Parathyroid adenoma (tissue), 2 donors: ENCODE measurements around the gene LCN2.
"Not testable (repeated sequence)": the region's sequence is repeated elsewhere in the genome, so short reads cannot be mapped to it uniquely, and the experiment has no call there.

ENCODE experiments used
- H2AFZ ChIP-seq: fragments of 300-600 bp; sonication (generic); one replicate; pipeline ENCODE4 v1.7.0; 2017; ENCODE audit warnings: antibody characterized with exemption, mild to moderate bottlenecking
- H3K27ac ChIP-seq: fragments of 300-600 bp; sonication (generic); one replicate; pipeline ENCODE4 v1.7.0; 2017
- H3K27me3 ChIP-seq: fragments of 300-600 bp; sonication (generic); one replicate; pipeline ENCODE4 v1.7.0; 2017; ENCODE audit warnings: low read length; ENCODE audit not compliant: control insufficient read depth, insufficient read depth
- H3K36me3 ChIP-seq: fragments of 300-600 bp; sonication (generic); one replicate; pipeline ENCODE4 v1.7.0; 2017; ENCODE audit warnings: low read length; ENCODE audit not compliant: control insufficient read depth, insufficient read depth
- H3K4me1 ChIP-seq: fragments of 300-600 bp; sonication (generic); one replicate; pipeline ENCODE4 v1.7.0; 2017; ENCODE audit warnings: control low read depth
- H3K4me2 ChIP-seq: fragments of 300-600 bp; sonication (generic); one replicate; pipeline ENCODE4 v1.7.0; 2017; ENCODE audit warnings: low read length
- H3K4me3 ChIP-seq: fragments of 300-600 bp; sonication (generic); one replicate; pipeline ENCODE4 v1.7.0; 2017; ENCODE audit warnings: low read depth, low read length
- H3K79me2 ChIP-seq: fragments of 300-600 bp; sonication (generic); one replicate; pipeline ENCODE4 v1.7.0; 2017; ENCODE audit warnings: control low read depth
- H3K9ac ChIP-seq: fragments of 300-600 bp; sonication (generic); one replicate; pipeline ENCODE4 v1.7.0; 2017; ENCODE audit warnings: mild to moderate bottlenecking
- H3K9me3 ChIP-seq: fragments of 300-600 bp; sonication (generic); one replicate; pipeline ENCODE4 v1.7.0; 2017; ENCODE audit warnings: low read length; ENCODE audit not compliant: control insufficient read depth
- CTCF ChIP-seq: fragments of 300-600 bp; sonication (generic); IDR thresholded peaks from one replicate; pipeline ENCODE4 v1.7.0; 2017; ENCODE audit warnings: antibody characterized with exemption, mild to moderate bottlenecking
- donor health status: primary hyperparathyroidism.

The LCN2 gene

GRCh38 chr9:128108269-128109049, 40.8 kb upstream of the LCN2 start:
- TF ChIP-seq CTCF = no peak
- Histone ChIP-seq H2AFZ (no peak overlapping the region), H3K4me3 (no peak overlapping the region), H3K36me3 (no peaks in the 10 kb centered on the region), H3K4me1 (peaks cover 2% of the 10 kb centered on the region), H3K9me3 (no peaks in the 10 kb centered on the region), H3K27ac (no peak overlapping the region), H3K9ac (no peak overlapping the region), H3K4me2 (no peak overlapping the region), H3K79me2 (no peaks in the 10 kb centered on the region), H3K27me3 (no peaks in the 10 kb centered on the region)

GRCh38 chr9:128109050-128109709, 40.1 kb upstream of the LCN2 start:
- Histone ChIP-seq H3K27me3 (no peaks in the 10 kb centered on the region), H3K4me1 (no peaks in the 10 kb centered on the region), H2AFZ (no peak overlapping the region), H3K79me2 (no peaks in the 10 kb centered on the region), H3K4me3 (no peak overlapping the region), H3K4me2 (no peak overlapping the region), H3K9me3 (no peaks in the 10 kb centered on the region), H3K36me3 (no peaks in the 10 kb centered on the region), H3K27ac (no peak overlapping the region), H3K9ac (no peak overlapping the region)
- TF ChIP-seq CTCF = no peak

- not testable (repeated sequence) for H3K9me3 ChIP-seq, H3K27me3 ChIP-seq, H2AFZ ChIP-seq, H3K36me3 ChIP-seq, H3K27ac ChIP-seq, H3K4me2 ChIP-seq, H3K9ac ChIP-seq, H3K4me1 ChIP-seq, H3K79me2 ChIP-seq, H3K4me3 ChIP-seq
Measured at GRCh38 chr9:128111726-128112125, 37.5 kb upstream of the LCN2 start.

GRCh38 chr9:128113526-128114325, 35.5 kb upstream of the LCN2 start:
- Histone ChIP-seq H3K27ac (no peak overlapping the region), H2AFZ (no peak overlapping the region), H3K27me3 (no peaks in the 10 kb centered on the region), H3K4me1 (no peaks in the 10 kb centered on the region), H3K36me3 (no peaks in the 10 kb centered on the region), H3K9ac (no peak overlapping the region), H3K9me3 (no peaks in the 10 kb centered on the region), H3K4me3 (no peak overlapping the region), H3K79me2 (no peaks in the 10 kb centered on the region), H3K4me2 (no peak overlapping the region)
- TF ChIP-seq CTCF = no peak
